RWPE1 (cell line): ENCODE results near the gene FNIP2.

Experiments used
- CTCF ChIA-PET: fragments of 350-600 bp; sonication (Branson Sonifier 250); formaldehyde crosslinking; extraction: SDS; loops from one replicate; lab custom pipeline; 2021; lab: Yijun Ruan, JAX
- POLR2A ChIA-PET: fragments of 400-600 bp; formaldehyde crosslinking; extraction: SDS; loops from one replicate; lab custom pipeline; 2020; ENCODE audit warnings: antibody characterized with exemption; ENCODE audit not compliant: low non-redundant PET; lab: Yijun Ruan, JAX
- DNase-seq: peaks from one replicate; pipeline ENCODE4 v3.0.0; 2012; ENCODE audit warnings: low spot score
- H3K27ac ChIP-seq: fragments of 450-650 bp; 2 replicates; pipeline ENCODE4 v1.5.1; 2017
- TF ChIP-seq, protein P1 (sequence below): fragments of 450-650 bp; conservative IDR thresholded peaks from 2 replicates; pipeline ENCODE4 v1.5.1; 2017; ENCODE audit warnings: low read depth, mild to moderate bottlenecking

The FNIP2 gene

GRCh38 chr4:158835226-158836001 is 66.6 kb downstream of the FNIP2 start:
- H3K27ac ChIP-seq, result no peak overlapping the region
- POLR2A ChIA-PET, result no interaction called here
- CTCF ChIA-PET, result interaction anchor here (1.0 kb wide), 1 partner anchor 105 kb away, joined by 3 read pairs; no protein-coding TSS in a partner anchor
- TF ChIP-seq, protein P1, sequence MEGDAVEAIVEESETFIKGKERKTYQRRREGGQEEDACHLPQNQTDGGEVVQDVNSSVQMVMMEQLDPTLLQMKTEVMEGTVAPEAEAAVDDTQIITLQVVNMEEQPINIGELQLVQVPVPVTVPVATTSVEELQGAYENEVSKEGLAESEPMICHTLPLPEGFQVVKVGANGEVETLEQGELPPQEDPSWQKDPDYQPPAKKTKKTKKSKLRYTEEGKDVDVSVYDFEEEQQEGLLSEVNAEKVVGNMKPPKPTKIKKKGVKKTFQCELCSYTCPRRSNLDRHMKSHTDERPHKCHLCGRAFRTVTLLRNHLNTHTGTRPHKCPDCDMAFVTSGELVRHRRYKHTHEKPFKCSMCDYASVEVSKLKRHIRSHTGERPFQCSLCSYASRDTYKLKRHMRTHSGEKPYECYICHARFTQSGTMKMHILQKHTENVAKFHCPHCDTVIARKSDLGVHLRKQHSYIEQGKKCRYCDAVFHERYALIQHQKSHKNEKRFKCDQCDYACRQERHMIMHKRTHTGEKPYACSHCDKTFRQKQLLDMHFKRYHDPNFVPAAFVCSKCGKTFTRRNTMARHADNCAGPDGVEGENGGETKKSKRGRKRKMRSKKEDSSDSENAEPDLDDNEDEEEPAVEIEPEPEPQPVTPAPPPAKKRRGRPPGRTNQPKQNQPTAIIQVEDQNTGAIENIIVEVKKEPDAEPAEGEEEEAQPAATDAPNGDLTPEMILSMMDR, result no peak
- DNase-seq, result no peak

- no peak overlapping the region for H3K27ac ChIP-seq
- CTCF ChIA-PET, result no interaction called here
- POLR2A ChIA-PET, result no interaction called here
- no peak for DNase-seq
- TF ChIP-seq, protein P1, result no peak
Measured at GRCh38 chr4:158836002-158836369, 67.2 kb downstream of the FNIP2 start.

DNA sequence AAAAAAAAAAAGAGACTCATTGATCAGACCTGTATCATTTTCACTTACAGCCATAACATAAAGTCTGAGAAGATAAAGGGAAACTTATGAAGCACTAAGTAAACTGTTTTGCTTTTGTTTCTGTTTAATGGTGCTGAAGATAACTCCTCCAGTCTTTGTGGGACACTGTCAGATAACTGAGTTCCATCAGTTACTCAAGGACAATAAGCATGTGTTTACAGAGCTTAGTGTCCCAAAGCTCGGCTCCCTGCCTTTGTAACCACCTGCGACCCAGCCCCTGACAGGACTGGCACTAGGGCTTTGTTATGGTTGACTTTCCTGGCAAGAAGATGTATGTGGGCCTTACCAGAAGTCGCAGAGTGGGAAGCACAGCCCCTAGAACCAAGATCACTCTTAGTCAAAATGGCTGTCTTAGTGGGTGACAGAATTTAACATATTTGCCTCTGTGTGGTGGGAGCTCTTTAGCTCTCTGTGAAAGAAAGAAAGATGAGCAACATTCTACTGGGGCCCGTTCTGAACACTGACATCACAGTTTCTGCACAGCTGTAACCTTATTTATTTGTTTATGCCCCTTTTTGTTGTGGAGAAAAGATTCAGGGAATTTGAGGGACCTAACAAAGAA is 68.1 kb downstream of the FNIP2 start:
- TF ChIP-seq, protein P1, result no peak
- H3K27ac ChIP-seq, result no peak overlapping the region
- no peak for DNase-seq
- ChIA-PET CTCF (no interaction called here), POLR2A (no interaction called here)

DNA sequence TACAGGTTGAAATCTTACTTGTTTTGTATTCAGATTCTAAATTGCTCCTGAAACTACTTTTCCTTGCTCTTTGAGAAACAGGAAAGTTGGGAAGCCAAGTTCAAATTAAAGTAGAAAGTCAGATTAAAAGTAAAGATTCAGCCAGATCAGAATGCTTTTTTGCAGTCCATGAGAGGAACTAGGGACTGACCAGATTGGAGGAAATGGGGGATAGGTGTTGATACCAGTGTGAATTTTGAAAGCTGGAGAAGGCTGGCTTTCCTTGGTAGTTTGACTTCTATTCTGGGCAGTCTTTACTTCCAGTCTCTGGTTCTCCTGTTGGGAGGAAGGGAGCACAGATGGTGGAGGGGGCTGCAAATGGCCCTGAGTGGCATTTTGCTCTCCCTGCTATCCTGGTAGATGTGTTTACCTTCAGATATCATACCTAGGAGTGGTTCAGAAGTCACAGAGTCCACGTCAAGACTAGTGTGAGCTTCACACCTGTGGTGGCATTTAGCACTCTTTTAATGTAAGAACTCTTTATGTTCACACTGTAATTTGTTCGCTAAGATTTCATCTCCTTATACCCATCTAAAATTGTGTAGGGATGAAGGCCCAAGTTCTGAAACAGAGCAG is 68.8 kb downstream of the FNIP2 start:
- TF ChIP-seq, protein P1, result no peak
- DNase-seq, result no peak
- CTCF ChIA-PET, result interaction anchor here (0.7 kb wide), 1 partner anchor 19 kb away, joined by 8 read pairs; no protein-coding TSS in a partner anchor
- POLR2A ChIA-PET, result no interaction called here
- H3K27ac ChIP-seq, result no peak overlapping the region

DNA sequence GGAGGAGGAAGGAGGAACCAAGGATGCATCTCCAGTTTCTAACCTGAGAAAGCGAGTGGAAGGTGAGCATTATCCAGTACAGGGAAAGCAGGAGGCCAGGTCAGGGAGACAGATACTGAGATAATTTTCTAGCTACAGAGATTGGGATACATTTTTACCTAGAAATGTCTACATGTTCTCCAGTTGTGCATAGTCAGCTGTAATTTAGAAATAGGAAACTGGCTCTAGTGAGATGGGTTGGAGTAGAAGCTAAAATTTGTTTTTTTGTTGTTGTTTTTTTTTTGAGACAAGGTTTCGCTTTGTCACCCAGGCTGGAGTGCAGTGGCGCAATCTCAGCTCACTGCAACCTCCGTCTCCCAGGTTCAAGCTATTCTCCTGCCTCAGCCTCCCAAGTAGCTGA is 71.3 kb downstream of the FNIP2 start:
- no peak for DNase-seq
- no peak overlapping the region for H3K27ac ChIP-seq
- ChIA-PET CTCF (interaction anchor here (0.6 kb wide), 1 partner anchor 363 kb away, joined by 3 read pairs; no protein-coding TSS in a partner anchor), POLR2A (no interaction called here)
- TF ChIP-seq, protein P1, result no peak

DNA sequence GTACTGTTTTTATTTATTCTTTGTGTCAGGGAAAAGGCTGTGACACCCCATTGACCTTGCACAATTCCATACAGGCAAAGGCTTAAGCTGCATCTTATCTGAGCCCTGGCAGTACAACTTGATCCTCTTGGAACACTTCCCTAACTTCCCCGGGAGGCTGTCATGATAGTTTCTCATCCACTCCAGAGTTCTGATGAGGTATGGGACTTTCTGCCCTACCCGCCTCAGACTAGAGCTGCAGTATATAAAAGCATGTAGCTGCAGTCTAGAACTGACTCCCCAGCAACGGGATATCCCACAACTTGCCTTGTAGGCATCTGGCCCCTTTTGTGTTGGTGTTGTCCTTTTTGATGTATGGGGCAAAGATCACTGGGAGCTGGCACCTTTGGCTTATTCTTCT is 72.7 kb downstream of the FNIP2 start:
- TF ChIP-seq, protein P1, result no peak
- ChIA-PET CTCF (interaction anchor here (0.5 to 1.1 kb wide), 4 partner anchors 77 to 432 kb away, joined by 3 to 5 read pairs (median 4); no protein-coding TSS in a partner anchor), POLR2A (interaction anchor here (0.6 kb wide), 1 partner anchor 73 kb away, joined by 3 read pairs; the partner anchor contains the start of gene FNIP2)
- DNase-seq, result no peak
- H3K27ac ChIP-seq, result no peak overlapping the region
